AG09309 (cell line): ENCODE data around the gene CACNA1C.

ENCODE experiments used
- DNase-seq: peaks from one replicate; pipeline ENCODE4 v3.0.0-alpha.2; 2010; ENCODE audit warnings: low read depth
- H3K4me3 ChIP-seq: 2 replicates; pipeline ENCODE4 v1.5.1; 2011; ENCODE audit warnings: mild to moderate bottlenecking, low read depth, low read length, moderate library complexity; ENCODE audit not compliant: control insufficient read depth
- CTCF ChIP-seq: IDR thresholded peaks from 2 replicates; pipeline ENCODE4 v1.5.1; 2011; ENCODE audit warnings: mild to moderate bottlenecking, low read depth, low read length, inconsistent platforms; ENCODE audit not compliant: insufficient read depth, control insufficient read depth; ENCODE audit errors: missing control alignments

The CACNA1C gene

GRCh38 chr12:2352203-2352602, 299.4 kb downstream of the CACNA1C start:
- no peak for TF ChIP-seq CTCF
- no peak for DNase-seq
- H3K4me3 ChIP-seq, result no peak overlapping the region

DNA sequence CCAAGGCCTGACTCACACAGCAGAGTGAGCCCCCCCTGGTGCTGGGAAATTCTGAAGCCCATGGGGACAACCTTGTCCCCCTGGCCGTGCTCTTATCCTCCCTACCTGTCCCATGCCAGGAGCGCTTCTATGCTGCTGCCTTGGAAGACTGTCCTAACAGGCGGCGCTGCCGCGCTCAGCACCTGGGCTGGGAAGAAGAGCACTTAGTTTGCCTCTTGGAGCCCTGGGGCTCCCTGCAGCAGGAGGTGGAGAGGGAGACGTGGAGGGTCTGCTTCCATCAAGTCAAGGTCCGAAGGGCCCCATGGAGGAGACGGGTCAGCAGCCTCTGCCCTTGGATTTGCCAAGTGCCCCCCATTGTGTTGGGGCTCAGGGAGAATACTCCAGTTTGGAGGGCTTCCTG, 300.5 kb downstream of the CACNA1C start:
- H3K4me3 ChIP-seq, result no peak overlapping the region

GRCh38 chr12:2353691-2354090, 300.9 kb downstream of the CACNA1C start:
- no peak for DNase-seq
- no peak for TF ChIP-seq CTCF
- no peak overlapping the region for H3K4me3 ChIP-seq

More for the DNA sequence above, 300.5 kb downstream of the CACNA1C start:
- no peak for TF ChIP-seq CTCF
- no peak for DNase-seq

GRCh38 chr12:2354151-2354991, 301.6 kb downstream of the CACNA1C start:
- no peak for TF ChIP-seq CTCF
- DNase-seq, result no peak
- no peak overlapping the region for H3K4me3 ChIP-seq

DNA sequence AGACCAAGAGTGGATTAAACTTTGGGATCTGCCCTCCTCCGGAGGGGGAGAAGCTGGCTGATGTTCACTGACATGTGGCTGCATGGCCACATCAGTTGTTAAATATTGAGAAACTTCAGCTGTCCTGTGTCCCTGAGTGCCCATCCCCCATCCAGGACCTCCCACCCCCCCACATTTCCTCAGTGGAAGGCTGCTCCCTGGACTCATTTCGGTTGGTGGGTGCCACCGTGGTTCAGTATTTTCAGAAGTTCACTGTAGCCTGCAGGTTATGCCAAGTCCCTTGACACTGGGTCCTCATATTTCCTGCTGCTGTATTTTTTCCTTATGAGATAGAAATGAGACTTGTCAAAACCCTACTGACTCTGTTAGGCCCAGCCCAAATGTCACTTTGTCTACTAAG, 302.4 kb downstream of the CACNA1C start:
- no peak overlapping the region for H3K4me3 ChIP-seq
- DNase-seq, result no peak
- no peak for TF ChIP-seq CTCF

DNA sequence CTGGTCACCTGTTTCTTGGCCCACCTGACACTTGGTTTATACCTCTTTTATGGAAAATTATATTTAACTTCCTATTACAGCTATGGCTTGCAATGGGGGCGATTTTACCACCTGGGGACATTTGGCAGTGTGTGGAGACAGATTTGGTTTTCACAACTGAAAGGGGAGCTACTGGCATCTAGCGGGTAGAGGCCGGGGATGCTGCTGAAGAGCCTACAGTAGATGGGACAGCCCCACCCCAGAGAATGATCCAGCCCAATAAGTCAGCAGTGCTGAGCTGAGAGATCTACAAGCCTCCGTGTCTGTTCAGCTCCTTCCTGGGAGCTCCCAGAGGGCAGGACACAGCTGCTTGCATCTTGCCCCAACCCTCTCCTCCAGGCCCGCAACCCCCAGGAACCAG, 302.8 kb downstream of the CACNA1C start:
- H3K4me3 ChIP-seq, result no peak overlapping the region
- TF ChIP-seq CTCF, result no peak
- no peak for DNase-seq

GRCh38 chr12:2356601-2357125, 303.9 kb downstream of the CACNA1C start:
- no peak for DNase-seq
- no peak overlapping the region for H3K4me3 ChIP-seq
- no peak for TF ChIP-seq CTCF
